ENCODE measurements around the gene PIK3CG.
"Not testable (repeated sequence)": the region's sequence is repeated elsewhere in the genome, so short reads cannot be mapped to it uniquely, and the experiment has no call there.

The PIK3CG gene
- 211 to 214 reads per million in 2 donors for total RNA-seq

DNA sequence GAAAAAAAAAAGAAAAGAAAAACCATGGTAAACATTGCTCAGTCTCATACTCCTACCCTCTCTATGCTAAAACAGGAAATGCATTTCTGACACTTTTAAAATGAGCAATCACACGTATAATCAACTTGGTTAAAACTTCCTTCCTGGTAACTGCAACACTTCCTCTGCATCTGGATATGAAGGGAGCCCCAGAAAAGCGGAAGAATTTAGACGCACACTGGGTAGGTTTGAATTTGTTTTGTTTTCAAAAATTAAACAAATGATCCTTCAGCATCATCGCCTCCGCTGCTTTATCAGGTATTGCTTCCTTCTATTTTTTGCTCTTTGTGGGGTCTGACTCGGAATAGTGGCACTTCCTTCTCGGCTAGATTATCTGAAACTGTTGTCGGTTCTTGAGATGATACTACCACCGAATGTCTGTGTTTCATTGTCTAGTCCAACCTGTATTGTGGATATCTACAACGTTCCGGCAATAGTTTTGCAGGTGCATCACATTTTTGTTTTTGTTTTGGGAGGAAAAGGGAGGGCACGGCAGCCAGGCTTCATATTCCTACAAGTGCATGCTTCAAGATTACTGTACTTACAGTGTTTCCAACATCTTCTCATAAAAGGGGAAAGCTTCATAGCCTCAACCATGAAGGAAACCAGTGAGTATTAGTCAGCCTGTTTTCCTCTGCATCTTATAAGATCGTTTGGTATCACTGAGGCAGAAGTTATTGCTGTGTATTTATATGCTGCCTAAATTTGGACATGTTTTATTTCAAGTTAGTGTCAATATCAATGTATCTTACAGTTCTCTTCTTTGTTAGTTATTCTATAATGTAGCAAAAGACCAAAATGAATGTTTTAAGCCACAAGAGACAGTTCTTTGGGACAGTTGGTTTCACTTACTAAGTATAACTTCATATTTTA is at the start of gene PIK3CG:
PIK3CG (plus strand) TSS at position 153 of the 912 bp plus-strand sequence. CDS start 2,280 bp downstream, outside the sequence.
- no peak for DNase-seq

DNA sequence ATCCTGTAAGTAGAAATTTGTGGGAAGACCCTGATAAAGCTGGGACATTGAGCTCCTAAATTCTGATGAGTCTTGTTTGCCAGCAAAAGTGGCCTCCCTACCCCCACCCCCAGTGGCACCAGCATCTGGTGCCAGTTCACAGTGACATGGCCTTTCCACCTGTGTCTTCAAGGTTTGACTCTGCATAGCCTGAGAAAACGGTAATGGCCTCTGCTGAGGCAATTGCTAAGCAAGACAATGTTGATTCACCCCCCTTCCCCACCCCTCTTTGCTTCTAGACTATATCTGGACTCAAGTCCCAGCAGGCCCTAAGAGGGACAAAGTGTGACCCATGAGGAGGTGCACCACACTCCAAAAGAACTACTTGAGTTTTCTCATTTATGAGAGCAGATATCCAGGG is 48.0 kb upstream of the PIK3CG start:
- DNase-seq: no peak

DNA sequence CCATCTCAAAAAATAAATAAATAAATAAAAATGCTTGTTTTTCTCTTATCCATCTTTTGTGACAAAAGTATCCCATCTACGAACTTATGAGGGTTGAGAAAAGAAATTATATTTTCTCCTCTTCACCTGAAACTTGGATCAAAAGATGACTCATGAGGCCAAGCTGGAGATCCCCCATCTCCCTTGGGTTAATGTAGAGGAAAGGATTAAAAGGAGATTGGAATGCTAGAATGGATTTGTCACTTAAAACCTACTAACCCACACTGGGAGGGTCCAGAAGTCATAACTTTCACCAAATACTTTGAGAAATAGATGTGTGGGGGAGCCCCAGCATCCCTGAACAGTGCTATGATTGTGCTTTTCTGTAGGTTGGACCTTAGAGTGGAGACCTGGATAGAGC is 46.3 kb upstream of the PIK3CG start:
- no peak for DNase-seq

DNA sequence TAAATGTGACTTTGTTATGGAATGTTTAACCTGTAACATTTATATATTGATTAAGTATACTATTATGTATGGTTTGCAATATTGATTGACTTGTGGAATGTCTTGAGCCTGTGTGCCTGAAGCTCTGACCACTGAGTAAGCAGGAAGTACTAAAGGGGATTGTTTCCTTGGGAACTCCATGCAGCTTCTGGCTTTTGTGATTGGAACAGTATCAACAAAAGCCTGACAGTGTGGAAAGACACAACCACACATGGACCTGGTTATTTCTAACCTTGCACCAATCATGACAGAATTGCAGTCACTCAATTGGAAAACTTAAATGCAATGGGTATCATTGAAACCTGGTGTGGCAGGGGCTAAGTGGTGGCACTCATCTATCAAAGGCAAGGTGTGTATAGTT is 45.5 kb upstream of the PIK3CG start:
- DNase-seq: no peak

DNA sequence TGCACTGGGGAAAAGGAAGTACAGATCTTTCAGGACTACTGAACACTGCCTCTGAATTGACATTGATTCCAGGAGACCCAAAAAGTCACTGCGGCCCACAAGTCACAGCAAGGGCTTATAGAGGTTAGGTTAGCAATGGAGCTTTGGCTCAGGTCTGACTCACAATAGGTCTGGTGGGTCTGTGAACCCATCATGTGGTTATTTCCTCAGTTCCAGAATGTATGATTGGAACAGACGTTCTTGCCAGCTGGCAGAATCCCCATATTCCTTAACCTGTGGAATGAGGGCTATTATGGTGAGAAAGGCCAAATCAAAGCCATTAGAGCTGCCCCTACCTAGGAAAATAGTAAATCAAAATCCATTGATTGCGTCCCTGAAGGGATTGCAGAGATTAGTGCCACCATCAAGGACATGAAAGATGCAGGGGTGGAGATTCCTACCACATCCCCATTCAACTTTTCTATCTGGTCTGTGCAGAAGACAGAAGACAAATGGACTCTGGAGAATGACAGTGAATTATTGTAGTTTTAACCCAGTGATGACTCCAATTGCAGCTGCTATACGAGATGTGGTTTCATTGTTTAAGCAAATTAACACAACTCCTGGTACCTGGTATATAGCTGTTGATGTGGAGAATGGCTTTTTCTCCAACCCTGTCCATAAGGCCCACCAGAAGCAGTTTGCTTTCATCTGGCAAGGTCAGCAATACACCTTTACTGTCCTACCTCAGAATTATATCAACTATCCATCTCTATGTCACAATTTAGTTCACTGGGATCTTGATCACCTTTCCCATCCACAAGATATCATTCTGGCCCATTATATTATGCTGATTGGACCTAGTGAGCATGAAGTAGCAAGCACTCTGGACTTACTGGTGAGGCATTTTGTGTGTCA is 44.5 kb upstream of the PIK3CG start:
- no peak for DNase-seq

DNA sequence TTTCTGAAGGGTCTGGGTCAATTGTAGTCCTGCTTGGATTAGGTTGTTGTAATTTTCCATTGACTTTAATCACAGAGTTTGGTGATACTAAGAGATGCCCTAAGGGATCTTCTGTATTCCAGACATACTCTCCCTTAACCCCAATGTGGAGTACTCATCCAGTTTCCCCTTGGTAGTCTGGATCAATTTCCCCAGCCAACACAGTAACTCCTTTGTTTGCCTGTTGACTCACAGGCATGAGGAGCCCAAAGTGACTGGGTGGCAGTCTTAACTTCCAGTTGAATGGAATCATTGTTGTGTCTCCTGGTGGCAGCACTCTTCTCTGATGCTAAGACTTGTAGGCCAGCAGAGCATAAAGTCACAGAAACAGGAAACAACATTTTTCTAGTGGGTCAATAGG is 41.5 kb upstream of the PIK3CG start:
- DNase-seq: no peak

DNA sequence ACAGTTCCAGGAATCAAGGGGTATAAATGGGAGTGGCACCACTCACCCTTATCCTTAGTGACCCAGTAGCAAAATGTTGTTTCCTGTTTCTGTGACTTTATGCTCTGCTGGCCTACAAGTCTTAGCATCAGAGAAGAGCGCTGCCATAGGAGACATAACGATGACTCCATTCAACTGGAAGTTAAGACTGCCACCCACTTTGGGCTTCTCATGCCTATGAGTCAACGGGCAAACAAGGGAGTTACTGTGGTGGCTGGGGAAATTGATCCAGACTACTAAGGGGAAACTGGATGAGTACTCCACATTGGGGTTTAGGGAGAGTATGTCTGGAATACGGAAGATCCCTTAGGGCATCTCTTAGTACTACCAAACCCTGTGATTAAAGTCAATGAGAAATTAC is 40.6 kb upstream of the PIK3CG start:
- DNase-seq: no peak

DNA sequence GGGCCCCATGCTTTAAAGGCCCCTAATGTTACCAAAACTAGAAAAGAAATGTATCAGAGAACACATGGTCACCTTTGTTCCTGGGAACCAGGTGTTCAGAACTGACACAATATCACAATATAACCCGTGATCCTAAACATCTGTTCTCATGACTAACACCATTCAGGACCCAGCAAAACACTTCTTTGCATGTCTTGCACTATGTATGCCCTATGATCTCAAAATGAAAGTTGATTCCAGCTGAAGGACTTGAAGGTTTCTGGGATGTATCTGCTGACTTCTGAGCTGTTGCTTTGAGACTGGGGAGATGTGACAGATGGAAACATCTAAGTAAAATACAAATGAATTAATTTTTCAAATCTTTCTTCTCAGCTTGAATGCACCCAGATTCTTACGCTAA is 37.5 kb upstream of the PIK3CG start:
- DNase-seq: no peak

DNA sequence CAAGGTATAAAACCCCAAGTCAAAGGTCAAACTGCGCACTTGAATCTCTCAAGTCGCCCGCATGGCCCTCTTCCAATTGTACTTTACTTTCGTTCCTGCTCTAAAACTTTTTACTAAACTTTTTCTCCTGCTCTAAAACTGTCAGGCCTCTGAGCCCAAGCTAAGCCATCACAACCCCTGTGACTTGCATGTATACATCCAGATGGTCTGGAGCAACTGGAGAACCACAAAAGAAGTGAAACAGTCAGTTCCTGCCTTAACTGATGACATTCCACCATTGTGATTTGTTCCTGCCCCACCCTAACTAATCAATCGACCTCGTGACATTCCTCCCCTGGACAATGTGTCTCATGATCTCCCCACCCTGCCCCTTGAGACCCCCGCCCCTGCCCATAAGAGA is 35.6 kb upstream of the PIK3CG start:
- no peak for DNase-seq

DNA sequence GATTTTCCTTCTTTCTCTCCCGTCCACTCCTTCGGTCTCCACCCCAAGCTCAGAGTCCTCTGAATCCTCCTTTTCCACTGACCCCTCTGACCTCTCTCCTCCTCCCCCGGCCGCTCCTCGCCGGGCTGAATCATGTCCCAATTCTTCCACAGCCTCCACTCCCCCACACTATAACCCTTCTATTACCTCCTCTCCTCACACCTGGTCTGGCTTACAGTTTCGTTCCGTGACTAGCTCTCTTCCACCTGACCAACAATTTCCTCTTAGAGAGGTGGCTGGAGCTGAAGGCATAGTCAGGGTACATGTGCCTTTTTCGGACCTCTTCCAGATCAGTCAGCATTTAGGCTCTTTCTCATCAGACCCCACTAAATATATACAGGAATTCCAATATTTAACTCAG is 34.2 kb upstream of the PIK3CG start:
- DNase-seq: not testable (repeated sequence)

DNA sequence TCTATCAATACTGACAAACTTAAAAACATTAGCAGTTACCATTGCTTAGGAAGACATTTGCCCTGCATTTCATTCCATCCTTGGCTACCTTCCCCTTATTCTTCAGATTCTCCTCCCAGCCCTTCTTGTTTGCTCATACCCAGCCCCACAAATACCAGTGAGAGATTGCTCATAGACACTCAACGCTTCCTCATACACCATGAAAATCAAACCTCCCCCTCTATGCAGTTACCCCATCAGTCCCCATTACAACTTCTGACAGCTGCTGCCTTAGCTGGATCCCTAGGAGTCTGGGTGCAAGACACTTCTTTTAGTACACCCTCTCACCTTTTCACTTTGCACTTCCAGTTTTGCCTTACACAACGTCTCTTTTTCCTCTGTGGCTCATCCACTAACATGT is 28.3 kb upstream of the PIK3CG start:
- no peak for DNase-seq

DNA sequence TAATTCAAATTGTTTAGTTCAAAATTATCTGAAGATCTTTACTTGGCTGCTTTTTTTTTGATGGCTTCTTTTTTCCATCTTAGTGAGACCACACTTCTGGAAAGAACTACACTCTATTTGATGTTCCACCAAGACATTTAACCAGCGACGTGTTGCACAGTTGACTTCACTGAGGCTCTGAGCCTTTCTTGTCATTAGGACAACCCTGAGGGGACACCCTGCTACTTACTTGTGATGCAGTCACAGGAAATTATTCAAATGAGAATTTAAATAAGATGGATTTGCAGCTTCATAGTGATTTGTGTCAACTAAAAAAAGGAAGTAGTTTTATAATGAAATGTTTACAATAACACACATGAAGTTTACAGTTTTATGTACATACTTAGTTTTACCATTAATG is 25.6 kb upstream of the PIK3CG start:
- no peak for DNase-seq

DNA sequence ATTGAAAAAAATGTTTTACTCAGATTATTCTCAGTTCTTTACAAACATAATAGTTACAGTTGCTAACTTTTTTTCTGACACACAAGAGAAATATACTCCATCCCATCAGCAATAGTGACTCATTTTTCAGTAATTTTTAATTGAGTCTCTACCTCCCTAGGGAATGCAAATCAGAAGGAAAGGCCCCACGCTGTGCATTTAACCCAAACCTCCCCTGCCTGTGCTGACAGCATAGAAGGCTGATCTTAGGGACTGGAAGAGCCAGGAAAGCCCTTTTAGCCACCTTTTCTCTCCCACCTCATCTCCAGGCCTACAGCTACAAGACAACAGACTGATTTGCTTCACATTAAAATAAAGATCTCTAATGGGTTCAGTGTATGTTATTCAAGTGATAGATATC is 24.7 kb upstream of the PIK3CG start:
- no peak for DNase-seq

DNA sequence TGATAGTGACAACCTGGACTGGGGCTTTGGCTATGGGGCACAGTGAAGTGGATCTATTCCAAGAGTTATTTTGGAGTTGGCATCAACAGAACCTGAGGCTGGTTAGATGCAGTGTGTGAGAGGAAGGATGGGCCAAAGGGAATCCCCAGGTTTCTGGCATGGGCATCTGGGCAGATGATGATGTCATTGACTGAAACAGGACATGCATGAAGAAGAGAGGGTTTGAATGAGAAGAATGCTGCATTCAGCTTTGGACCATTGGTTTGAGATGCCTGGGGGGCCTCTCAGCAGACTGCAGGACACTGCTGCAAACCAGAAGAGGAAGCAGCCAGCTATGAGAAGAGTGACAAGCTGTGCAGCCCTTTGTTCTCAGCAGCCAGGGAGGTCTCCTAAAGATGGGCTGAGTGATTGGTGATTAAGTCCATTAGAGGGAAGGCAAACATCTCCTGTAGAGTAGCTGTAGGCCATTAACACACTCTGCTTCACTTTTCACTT is 23.1 kb upstream of the PIK3CG start:
- DNase-seq: no peak

DNA sequence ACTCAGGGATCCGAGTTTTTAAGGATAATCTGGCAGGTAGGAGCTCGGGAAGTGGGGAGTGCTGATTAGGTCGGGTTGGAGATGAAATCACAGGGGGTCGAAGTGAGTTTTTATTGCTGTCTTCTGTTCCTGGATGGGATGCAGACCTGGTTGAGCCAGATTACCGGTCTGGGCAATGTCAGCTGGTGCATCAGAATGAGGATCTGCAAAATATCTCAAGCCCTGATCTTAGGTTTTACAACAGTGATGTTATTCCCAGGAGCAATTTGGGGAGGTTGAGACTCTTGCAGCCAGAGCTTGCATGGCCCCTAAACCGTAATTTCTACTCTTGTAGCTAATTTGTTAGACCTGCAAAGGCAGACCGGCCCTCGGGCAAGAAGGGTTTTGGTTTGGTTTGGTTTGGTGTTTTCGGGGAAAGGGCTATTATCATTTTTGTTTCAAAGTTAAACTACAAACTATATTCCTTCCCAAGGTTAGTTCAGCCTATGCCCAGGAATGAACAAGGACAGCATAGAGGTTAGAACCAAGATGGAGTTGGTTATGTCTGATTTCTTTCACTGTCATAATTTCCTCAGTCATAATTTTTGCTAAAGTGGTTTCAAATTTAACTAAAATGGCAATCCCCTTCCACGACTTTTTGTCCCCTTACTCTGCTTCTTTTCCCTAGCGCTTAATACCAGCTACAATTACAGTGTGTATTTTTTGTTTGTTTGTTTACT is 20.6 kb upstream of the PIK3CG start:
- DNase-seq: no peak

DNA sequence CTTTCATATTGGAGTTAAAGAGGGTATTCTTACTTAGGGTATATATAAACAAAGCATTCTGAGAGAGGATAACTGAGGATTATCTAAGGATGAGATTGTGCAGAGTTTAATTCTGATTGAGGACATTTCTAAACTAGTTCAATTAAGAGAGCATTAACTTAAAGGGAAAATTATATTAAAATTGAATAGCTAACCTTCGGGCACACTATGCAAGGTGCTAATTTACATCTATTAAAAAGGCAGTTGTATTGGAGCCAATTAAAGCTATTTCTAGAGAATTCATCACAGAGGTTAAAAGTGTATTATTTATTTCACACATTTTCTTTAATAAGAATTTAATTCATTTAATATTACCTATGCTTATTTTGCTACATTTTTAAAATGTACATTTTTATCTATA is 17.0 kb upstream of the PIK3CG start:
- no peak for DNase-seq

DNA sequence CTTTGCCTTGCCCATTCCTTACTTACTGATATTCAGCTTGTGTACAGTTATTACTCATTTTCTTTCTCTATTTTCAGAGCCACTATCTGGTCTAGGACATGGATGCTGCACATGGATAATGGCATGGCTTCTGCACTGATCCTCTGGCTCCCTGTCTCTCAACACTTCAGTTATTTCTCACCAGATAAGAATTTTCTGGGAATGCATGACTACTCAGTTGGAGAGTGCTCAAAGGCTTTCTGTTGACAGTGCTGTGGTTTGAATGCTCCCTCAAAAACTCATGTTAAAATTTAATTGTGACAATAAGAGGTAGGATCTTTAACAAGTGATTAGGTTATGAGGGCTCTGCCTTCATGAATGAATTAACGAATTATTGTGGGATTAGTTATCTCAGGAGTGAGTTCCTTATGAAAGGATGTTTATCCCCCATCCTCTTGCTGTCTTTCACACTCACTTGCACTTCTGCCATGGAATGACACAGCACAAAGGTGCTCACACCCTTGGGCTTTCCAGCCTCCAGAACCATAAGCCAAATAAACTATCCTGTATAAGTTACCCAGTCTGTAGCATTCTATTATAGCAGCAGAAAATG is 16.1 kb upstream of the PIK3CG start:
- no peak for DNase-seq

DNA sequence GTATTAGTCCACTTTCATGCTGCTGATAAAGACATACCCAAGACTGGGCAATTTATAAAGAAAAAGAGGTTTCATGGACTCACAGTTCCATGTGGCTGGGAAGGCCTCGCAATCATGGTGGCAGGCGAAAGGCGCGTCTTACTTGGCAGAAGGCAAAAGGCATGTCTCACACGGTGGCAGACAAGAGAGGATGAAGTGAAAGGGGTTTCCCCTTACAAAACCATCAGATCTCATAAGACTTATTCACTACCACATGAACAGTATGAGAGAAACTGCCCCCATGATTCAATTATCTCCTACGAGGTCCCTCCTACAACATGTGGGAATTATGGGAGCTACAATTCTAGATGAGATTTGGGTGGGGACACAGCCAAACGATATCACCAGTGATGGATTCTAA is 13.4 kb upstream of the PIK3CG start:
- DNase-seq: not testable (repeated sequence)

DNA sequence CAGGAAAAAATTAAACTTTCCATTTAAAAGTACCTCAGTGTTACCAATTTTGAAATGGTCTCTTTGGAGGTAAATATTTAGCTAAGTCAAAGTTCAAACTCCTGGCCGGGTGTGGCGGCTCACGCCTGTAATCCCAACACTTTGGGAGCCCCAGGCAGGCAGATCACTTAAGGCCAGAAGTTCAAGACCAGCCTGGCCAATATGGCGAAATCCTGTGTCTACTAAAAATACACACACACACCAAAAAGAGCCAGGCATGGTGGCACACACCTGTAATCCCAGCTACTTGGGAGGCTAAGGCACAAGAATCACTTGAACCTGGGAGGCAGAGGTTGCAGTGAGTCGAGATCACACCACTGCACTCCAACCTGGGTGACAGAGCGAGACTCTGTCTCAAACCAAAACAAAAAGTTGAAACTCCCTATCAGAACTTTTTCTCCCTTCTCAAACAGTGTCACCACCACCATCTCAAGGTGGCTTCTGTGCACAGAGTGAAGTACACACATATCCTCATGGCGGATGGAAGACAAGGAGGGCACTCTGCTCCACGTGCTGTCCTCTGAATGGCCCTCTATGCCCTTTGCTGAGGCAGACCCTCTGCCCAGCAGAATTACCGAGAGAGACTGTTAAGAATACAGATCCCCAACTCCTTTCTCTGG is 11.7 kb upstream of the PIK3CG start:
- DNase-seq: no peak

DNA sequence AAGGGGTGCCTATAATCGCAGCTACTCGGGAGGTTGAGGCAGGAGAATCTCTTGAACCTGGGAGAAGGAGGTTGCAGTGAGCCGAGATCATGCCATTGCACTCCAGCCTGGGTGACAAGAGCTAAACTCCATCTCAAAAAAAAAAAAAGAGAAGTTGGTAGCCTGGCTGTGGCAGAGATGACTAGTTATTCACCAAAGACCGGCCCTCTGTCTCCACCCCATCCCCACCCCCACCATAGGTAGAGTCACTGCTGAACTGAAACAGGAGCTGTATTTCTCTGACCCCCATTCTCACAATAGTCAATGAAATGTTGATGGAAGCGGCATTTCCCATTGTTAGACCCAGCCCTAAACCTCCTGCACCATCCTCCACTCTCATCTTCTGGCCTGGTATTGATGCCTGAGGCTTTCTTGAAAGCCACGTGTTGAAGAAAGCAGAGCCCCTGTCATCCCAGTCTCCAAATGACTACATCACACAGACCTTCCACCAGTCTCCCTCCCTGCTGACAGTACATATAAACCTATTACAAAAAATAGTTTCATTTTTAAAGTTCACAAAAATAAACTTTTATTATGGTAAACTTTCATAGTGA is 9.4 kb upstream of the PIK3CG start:
- DNase-seq: no peak
